Neural progenitor cell (in vitro differentiated cells): ENCODE data around the gene CACNA1E. TPM values are rescaled to one million over a fixed set of nuclear protein-coding genes. Genes with fewer than 3 reads are reported as not detected.
A peak's percentile ranks its signal among the peaks of the same experiment; 100 is the strongest.

Experiments used
- DNase-seq: peaks from one replicate; pipeline ENCODE4 v3.0.0-alpha.2; 2016; ENCODE audit warnings: low spot score
- H2AFZ ChIP-seq: fragments of 200-600 bp; sonication (generic); replicated peaks from 2 replicates; pipeline ENCODE4 v1.6.1; 2016; ENCODE audit warnings: antibody characterized with exemption
- H3F3A ChIP-seq: fragments of 200-600 bp; sonication (generic); 2 replicates; pipeline ENCODE4 v1.6.1; 2016; ENCODE audit warnings: antibody characterized with exemption, low read depth
- H3K27ac ChIP-seq: fragments of 200-600 bp; sonication (generic); 2 replicates; pipeline ENCODE4 v1.5.1; 2016; ENCODE audit warnings: mild to moderate bottlenecking
- H3K27me3 ChIP-seq: fragments of 200-600 bp; sonication (generic); 2 replicates; pipeline ENCODE4 v1.6.1; 2016; ENCODE audit warnings: mild to moderate bottlenecking, moderate library complexity
- H3K36me3 ChIP-seq: fragments of 200-600 bp; sonication (generic); 2 replicates; pipeline ENCODE4 v1.5.1; 2016
- H3K4me1 ChIP-seq: fragments of 200-600 bp; sonication (generic); 2 replicates; pipeline ENCODE4 v1.6.1; 2016; ENCODE audit warnings: mixed run types
- H3K4me2 ChIP-seq: fragments of 200-600 bp; sonication (generic); 2 replicates; pipeline ENCODE4 v1.6.1; 2016
- H3K4me3 ChIP-seq: fragments of 200-600 bp; sonication (generic); 2 replicates; pipeline ENCODE4 v1.5.1; 2016
- H3K79me2 ChIP-seq: fragments of 200-600 bp; sonication (generic); 2 replicates; pipeline ENCODE4 v1.6.1; 2016; ENCODE audit warnings: low read depth
- H3K9ac ChIP-seq: fragments of 200-600 bp; sonication (generic); 2 replicates; pipeline ENCODE4 v1.6.1; 2016
- H3K9me3 ChIP-seq: fragments of 200-600 bp; sonication (generic); 2 replicates; pipeline ENCODE4 v1.5.1; 2016; ENCODE audit warnings: low read depth
- H4K20me1 ChIP-seq: fragments of 200-600 bp; sonication (generic); 2 replicates; pipeline ENCODE4 v1.6.1; 2016; ENCODE audit warnings: low read depth
- H3K27ac Mint-ChIP-seq: 3 replicates; pipeline ENCODE4 v1.8.0; 2021; ENCODE audit warnings: mixed read lengths
- H3K27me3 Mint-ChIP-seq: 2 replicates; pipeline ENCODE4 v1.8.0; 2022; ENCODE audit warnings: low read depth, mild to moderate bottlenecking, inconsistent platforms, moderate library complexity, mixed read lengths; ENCODE audit not compliant: insufficient read depth
- H3K36me3 Mint-ChIP-seq: 3 replicates; pipeline ENCODE4 v1.8.0; 2021; ENCODE audit warnings: mixed read lengths
- H3K4me1 Mint-ChIP-seq: 3 replicates; pipeline ENCODE4 v1.8.0; 2021; ENCODE audit warnings: mixed read lengths
- H3K4me3 Mint-ChIP-seq: 3 replicates; pipeline ENCODE4 v1.8.0; 2021; ENCODE audit warnings: mild to moderate bottlenecking, moderate library complexity, mixed read lengths
- H3K9me3 Mint-ChIP-seq: 3 replicates; pipeline ENCODE4 v1.8.0; 2020; ENCODE audit warnings: mixed read lengths
- CTCF ChIP-seq: fragments of 200-600 bp; sonication (generic); IDR thresholded peaks from 2 replicates; pipeline ENCODE4 v1.5.1; 2017; ENCODE audit warnings: antibody characterized with exemption, mild to moderate bottlenecking
- EZH2 ChIP-seq: fragments of 200-600 bp; sonication (generic); IDR thresholded peaks from 2 replicates; pipeline ENCODE4 v1.6.1; 2017; ENCODE audit warnings: antibody characterized with exemption, mild to moderate bottlenecking, moderate library complexity
- EZH2phosphoT487 ChIP-seq: fragments of 200-600 bp; sonication (generic); IDR thresholded peaks from 2 replicates; pipeline ENCODE4 v1.6.1; 2017; ENCODE audit warnings: antibody characterized with exemption
- total RNA-seq: library from RNA; depleted of rRNA; stranded (reverse); fragments of >200 nt; gene quantifications from 2 replicates; pipeline ENCODE4 v1.2.3, GENCODE V29; 2015; ENCODE audit warnings: low replicate concordance

CACNA1E gene
- total RNA-seq, 1 donor from 2014 or later, result 2.1 TPM

DNA sequence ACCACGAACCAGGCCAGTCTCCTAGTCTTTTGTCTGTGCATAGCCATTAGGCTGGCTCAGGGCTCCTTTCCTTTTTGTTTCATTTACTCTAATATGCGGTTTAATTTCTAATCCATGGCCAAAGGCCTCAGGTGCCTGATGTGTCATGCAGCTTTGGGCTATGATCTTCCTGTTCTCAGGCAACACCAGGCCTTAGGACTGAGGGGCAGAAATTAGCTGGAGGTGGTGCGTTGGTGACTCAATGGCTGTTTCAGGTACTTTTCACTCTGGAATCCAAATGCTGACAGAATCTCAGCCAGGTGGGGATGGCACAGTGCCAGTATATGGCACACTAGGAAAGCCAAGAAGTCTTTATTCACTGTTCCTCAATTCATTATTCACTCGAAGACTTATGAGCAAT lies 105.3 kb downstream of the CACNA1E start:
- H3K4me1 Mint-ChIP-seq, result peaks cover 20% of the 10 kb centered on the region
- no peak for DNase-seq

DNA sequence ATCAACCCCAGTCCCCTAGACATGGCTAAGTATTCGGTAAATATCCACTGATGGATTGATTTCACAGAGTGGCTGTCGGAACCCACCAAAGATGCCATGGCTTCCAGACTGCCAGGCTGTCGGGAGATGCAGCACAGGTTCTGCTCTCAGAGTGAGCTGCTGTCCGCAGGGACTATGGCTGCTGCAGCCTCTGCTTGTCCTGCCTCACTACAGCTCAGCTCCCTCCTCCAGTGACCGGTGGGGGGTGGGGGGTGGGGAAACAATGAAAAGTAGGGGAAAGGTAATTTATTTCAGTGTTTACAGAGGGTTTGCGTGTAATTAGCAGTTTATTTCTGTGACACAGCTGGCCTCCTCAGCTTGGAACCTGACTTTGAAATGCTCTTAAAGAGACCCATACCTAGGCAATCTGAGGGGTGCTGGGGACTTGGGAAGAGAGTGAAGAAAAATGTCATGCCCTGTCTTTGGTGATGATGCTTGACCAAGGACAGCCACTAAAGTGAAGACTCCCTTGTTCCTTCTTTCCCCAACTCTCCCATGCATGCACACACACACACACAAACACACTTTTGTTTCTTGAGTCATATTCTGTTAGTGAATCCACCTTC lies 109.0 kb downstream of the CACNA1E start:
- H3K27me3 Mint-ChIP-seq, result peaks cover 3% of the 10 kb centered on the region
- Histone ChIP-seq H3K4me3 (no peak overlapping the region), H2AFZ (peak overlapping the region; percentile 11), H3K27ac (no peak overlapping the region), H3F3A (peaks cover 4% of the 10 kb centered on the region), H3K79me2 (no peaks in the 10 kb centered on the region), H3K27me3 (no peaks in the 10 kb centered on the region), H3K4me2 (peak overlapping the region; percentile 21), H3K9me3 (no peaks in the 10 kb centered on the region), H4K20me1 (no peaks in the 10 kb centered on the region), H3K4me1 (peaks cover 25% of the 10 kb centered on the region), H3K9ac (no peak overlapping the region), H3K36me3 (no peaks in the 10 kb centered on the region)
- H3K4me1 Mint-ChIP-seq, result peaks cover 20% of the 10 kb centered on the region
- H3K27ac Mint-ChIP-seq, result no peak overlapping the region
- H3K36me3 Mint-ChIP-seq, result no peaks in the 10 kb centered on the region
- DNase-seq, result peak; percentile 36
- TF ChIP-seq EZH2, result no peak
- no peak for TF ChIP-seq CTCF
- no peak for TF ChIP-seq EZH2phosphoT487
- H3K9me3 Mint-ChIP-seq, result no peaks in the 10 kb centered on the region
- H3K4me3 Mint-ChIP-seq, result no peak overlapping the region

More for the DNA sequence above, 105.3 kb downstream of the CACNA1E start:
- H3K9me3 ChIP-seq, result no peaks in the 10 kb centered on the region
- peaks cover 4% of the 10 kb centered on the region for H3F3A ChIP-seq
- no peak overlapping the region for H3K4me2 ChIP-seq
- H2AFZ ChIP-seq, result no peak overlapping the region
- H3K27me3 ChIP-seq, result no peaks in the 10 kb centered on the region
- Mint-ChIP-seq H3K27me3 (no peaks in the 10 kb centered on the region), H3K27ac (no peak overlapping the region), H3K9me3 (no peaks in the 10 kb centered on the region), H3K4me3 (no peak overlapping the region), H3K36me3 (no peaks in the 10 kb centered on the region)
- H3K27ac ChIP-seq, result no peak overlapping the region
- H3K36me3 ChIP-seq, result no peaks in the 10 kb centered on the region
- TF ChIP-seq CTCF, result no peak
- TF ChIP-seq EZH2, result no peak
- no peak for TF ChIP-seq EZH2phosphoT487
- H4K20me1 ChIP-seq, result no peaks in the 10 kb centered on the region
- peaks cover 25% of the 10 kb centered on the region for H3K4me1 ChIP-seq
- no peak overlapping the region for H3K9ac ChIP-seq
- no peak overlapping the region for H3K4me3 ChIP-seq
- no peaks in the 10 kb centered on the region for H3K79me2 ChIP-seq

GRCh38 chr1:181593042-181593441 lies 109.7 kb downstream of the CACNA1E start:
- Histone ChIP-seq H3K4me3 (no peak overlapping the region), H3K36me3 (no peaks in the 10 kb centered on the region), H3K27me3 (no peaks in the 10 kb centered on the region), H3K9me3 (no peaks in the 10 kb centered on the region), H3F3A (peaks cover 4% of the 10 kb centered on the region), H3K4me1 (peaks cover 25% of the 10 kb centered on the region), H3K4me2 (no peak overlapping the region), H4K20me1 (no peaks in the 10 kb centered on the region), H2AFZ (no peak overlapping the region), H3K79me2 (no peaks in the 10 kb centered on the region), H3K27ac (no peak overlapping the region), H3K9ac (no peak overlapping the region)
- Mint-ChIP-seq H3K27me3 (peaks cover 3% of the 10 kb centered on the region), H3K27ac (no peak overlapping the region), H3K9me3 (no peaks in the 10 kb centered on the region), H3K4me1 (peaks cover 20% of the 10 kb centered on the region), H3K36me3 (no peaks in the 10 kb centered on the region), H3K4me3 (no peak overlapping the region)
- TF ChIP-seq CTCF, result no peak
- no peak for DNase-seq
